ENCODE measurements around the gene KLF18. TPM values are rescaled to one million over a fixed set of nuclear protein-coding genes. Genes with fewer than 3 reads are reported as not detected.

The KLF18 gene
- polyA plus RNA-seq, 2 of the 4 experiments (the other 2 are of a cell fraction), result not detected

DNA sequence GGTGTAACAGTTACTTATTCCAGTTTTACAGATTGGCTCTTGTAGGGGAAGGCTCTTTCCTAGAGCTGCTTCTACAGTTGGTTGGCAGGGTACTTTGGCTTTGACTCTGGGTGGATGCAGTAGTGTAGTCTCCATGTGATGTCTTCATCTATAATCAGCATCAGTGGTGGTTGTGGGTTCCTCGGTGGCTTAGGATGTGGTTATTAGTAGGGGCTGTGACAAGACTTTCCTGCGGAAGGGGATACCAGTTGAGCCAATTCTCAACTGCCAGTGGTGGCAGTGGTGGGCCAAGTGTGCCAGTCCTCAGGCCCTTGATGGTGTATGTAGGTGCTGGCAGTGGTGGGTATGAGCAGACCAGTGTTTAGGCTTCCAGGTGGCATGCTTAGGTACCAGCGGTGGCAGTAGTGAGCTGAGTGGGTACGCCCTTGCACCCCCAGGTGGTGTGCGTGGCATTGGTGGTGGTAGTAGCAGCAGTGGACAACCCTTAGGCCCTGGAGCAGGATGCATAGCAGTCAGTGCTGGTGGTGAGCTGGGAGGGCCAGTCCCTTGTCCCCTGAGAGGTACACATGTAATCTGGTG, 27.2 kb upstream of the KLF18 start:
- no peak overlapping the region for H3K4me2 ChIP-seq
- ATAC-seq, result peak in 1 of 2 experiments; percentile 44; a peak in 1 of 6 replicates
- WGBS (ENCODE audit: missing lambda C conversion rate), result 90% methylated on average over 2 of the region's 5 CpGs
- ChIA-PET POLR2A (no interaction called here), CTCF (no interaction called here)
- peak in 1 of 2 experiments; percentile 6 for DNase-seq (ENCODE audit: low read depth in 1 of 2, low spot score in 1 of 2)
- H3K4me3 ChIP-seq, result no peak overlapping the region
- no peak for FAIRE-seq
- H3K4me1 ChIP-seq, result no peaks in the 10 kb centered on the region
- no peak overlapping the region for H3K27ac ChIP-seq
- TF ChIP-seq TP53 (CRISPR knock-in tag; IDR thresholded peaks at IDR 0.05), result no peak
- TF ChIP-seq, protein P1, sequence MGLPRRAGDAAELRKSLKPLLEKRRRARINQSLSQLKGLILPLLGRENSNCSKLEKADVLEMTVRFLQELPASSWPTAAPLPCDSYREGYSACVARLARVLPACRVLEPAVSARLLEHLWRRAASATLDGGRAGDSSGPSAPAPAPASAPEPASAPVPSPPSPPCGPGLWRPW (IDR thresholded peaks at IDR 0.05), result no peak
- TF ChIP-seq, protein P2, sequence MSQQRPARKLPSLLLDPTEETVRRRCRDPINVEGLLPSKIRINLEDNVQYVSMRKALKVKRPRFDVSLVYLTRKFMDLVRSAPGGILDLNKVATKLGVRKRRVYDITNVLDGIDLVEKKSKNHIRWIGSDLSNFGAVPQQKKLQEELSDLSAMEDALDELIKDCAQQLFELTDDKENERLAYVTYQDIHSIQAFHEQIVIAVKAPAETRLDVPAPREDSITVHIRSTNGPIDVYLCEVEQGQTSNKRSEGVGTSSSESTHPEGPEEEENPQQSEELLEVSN (IDR thresholded peaks at IDR 0.05; ENCODE audit: borderline replicate concordance, low read depth), result no peak
- no peak for TF ChIP-seq HOXA7 (CRISPR knock-in tag; IDR thresholded peaks at IDR 0.05)
- no peak for TF ChIP-seq EHMT2 (IDR thresholded peaks at IDR 0.05; ENCODE audit: low read depth)
- TF ChIP-seq, protein P3, sequence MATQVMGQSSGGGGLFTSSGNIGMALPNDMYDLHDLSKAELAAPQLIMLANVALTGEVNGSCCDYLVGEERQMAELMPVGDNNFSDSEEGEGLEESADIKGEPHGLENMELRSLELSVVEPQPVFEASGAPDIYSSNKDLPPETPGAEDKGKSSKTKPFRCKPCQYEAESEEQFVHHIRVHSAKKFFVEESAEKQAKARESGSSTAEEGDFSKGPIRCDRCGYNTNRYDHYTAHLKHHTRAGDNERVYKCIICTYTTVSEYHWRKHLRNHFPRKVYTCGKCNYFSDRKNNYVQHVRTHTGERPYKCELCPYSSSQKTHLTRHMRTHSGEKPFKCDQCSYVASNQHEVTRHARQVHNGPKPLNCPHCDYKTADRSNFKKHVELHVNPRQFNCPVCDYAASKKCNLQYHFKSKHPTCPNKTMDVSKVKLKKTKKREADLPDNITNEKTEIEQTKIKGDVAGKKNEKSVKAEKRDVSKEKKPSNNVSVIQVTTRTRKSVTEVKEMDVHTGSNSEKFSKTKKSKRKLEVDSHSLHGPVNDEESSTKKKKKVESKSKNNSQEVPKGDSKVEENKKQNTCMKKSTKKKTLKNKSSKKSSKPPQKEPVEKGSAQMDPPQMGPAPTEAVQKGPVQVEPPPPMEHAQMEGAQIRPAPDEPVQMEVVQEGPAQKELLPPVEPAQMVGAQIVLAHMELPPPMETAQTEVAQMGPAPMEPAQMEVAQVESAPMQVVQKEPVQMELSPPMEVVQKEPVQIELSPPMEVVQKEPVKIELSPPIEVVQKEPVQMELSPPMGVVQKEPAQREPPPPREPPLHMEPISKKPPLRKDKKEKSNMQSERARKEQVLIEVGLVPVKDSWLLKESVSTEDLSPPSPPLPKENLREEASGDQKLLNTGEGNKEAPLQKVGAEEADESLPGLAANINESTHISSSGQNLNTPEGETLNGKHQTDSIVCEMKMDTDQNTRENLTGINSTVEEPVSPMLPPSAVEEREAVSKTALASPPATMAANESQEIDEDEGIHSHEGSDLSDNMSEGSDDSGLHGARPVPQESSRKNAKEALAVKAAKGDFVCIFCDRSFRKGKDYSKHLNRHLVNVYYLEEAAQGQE (IDR thresholded peaks at IDR 0.05), result no peak
- TF ChIP-seq CEBPB (IDR thresholded peaks at IDR 0.05), result no peak
- TF ChIP-seq ZC3H11A (IDR thresholded peaks at IDR 0.05), result no peak
- no peak for TF ChIP-seq HEYL (CRISPR knock-in tag; IDR thresholded peaks at IDR 0.05)
- TF ChIP-seq, protein P4, sequence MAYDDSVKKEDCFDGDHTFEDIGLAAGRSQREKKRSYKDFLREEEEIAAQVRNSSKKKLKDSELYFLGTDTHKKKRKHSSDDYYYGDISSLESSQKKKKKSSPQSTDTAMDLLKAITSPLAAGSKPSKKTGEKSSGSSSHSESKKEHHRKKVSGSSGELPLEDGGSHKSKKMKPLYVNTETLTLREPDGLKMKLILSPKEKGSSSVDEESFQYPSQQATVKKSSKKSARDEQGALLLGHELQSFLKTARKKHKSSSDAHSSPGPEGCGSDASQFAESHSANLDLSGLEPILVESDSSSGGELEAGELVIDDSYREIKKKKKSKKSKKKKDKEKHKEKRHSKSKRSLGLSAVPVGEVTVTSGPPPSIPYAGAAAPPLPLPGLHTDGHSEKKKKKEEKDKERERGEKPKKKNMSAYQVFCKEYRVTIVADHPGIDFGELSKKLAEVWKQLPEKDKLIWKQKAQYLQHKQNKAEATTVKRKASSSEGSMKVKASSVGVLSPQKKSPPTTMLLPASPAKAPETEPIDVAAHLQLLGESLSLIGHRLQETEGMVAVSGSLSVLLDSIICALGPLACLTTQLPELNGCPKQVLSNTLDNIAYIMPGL (CRISPR knock-in tag; IDR thresholded peaks at IDR 0.05; ENCODE audit: borderline replicate concordance), result no peak
- no peaks in the 10 kb centered on the region for H3K9me3 ChIP-seq

DNA sequence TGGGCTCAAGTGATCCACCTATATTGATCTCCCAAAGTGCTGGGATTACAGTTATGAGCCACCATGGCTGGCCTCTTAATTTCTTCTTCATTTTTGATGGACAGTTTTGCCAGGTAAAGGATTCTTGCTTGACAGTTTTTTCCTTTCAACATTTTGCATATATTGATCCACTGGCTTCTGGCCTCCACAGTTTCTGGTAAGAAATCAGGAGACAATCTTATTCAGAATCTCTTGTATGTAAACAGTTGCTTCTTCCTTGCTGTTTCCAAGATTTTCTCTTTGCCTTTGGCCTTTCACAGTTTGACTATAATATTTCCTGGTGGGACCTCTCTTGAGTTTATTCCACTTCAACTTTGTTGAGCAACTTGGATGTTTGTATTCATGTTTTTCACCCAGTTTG, 20.1 kb upstream of the KLF18 start:
- FAIRE-seq, result no peak
- no peak for ATAC-seq
- H3K9me3 ChIP-seq, result no peaks in the 10 kb centered on the region
- H3K4me3 ChIP-seq, result no peak overlapping the region
- POLR2A ChIA-PET, result no interaction called here
- no peak for DNase-seq (ENCODE audit: low read depth in 1 of 2, low spot score in 1 of 2)
- TF ChIP-seq RARB (CRISPR knock-in tag; IDR thresholded peaks at IDR 0.05) (no peak), HOXA7 (CRISPR knock-in tag; IDR thresholded peaks at IDR 0.05) (no peak), HDAC2 (IDR thresholded peaks at IDR 0.05) (no peak), RFX5 (IDR thresholded peaks at IDR 0.05) (no peak), ZSCAN20 (CRISPR knock-in tag; IDR thresholded peaks at IDR 0.05) (no peak), ZFP36 (IDR thresholded peaks at IDR 0.05; ENCODE audit: borderline replicate concordance, partially characterized antibody) (no peak), TP53 (CRISPR knock-in tag; IDR thresholded peaks at IDR 0.05) (no peak), CBX2 (IDR thresholded peaks at IDR 0.05; ENCODE audit: borderline replicate concordance, low read depth) (no peak), FOSB (CRISPR knock-in tag; IDR thresholded peaks at IDR 0.05) (no peak), POLR2A (IDR thresholded peaks at IDR 0.05; ENCODE audit: low read length) (no peak), NR3C1 (IDR thresholded peaks at IDR 0.05) (no peak), KDM1A (IDR thresholded peaks at IDR 0.05; ENCODE audit: low read depth) (no peak), FOXS1 (CRISPR knock-in tag; IDR thresholded peaks at IDR 0.05) (no peak)
- TF ChIP-seq, protein P2 (IDR thresholded peaks at IDR 0.05; ENCODE audit: borderline replicate concordance, low read depth), result no peak
- TF ChIP-seq, protein P5, sequence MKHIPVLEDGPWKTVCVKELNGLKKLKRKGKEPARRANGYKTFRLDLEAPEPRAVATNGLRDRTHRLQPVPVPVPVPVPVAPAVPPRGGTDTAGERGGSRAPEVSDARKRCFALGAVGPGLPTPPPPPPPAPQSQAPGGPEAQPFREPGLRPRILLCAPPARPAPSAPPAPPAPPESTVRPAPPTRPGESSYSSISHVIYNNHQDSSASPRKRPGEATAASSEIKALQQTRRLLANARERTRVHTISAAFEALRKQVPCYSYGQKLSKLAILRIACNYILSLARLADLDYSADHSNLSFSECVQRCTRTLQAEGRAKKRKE (CRISPR knock-in tag; IDR thresholded peaks at IDR 0.05; ENCODE audit: low read depth), result no peak
- TF ChIP-seq, protein P3 (IDR thresholded peaks at IDR 0.05), result no peak
- H3K27ac ChIP-seq, result no peak overlapping the region
- H3K4me1 ChIP-seq, result no peaks in the 10 kb centered on the region
- CTCF ChIA-PET, result no interaction called here
- H3K4me2 ChIP-seq, result no peak overlapping the region

Measured in A549 (cell line).